Smooth muscle cell (in vitro differentiated cells): ENCODE measurements around the gene HOXD11. TPM values are rescaled to one million over a fixed set of nuclear protein-coding genes. Genes with fewer than 3 reads are reported as not detected.

Experiments
- DNase-seq: peaks from one replicate; lab custom pipeline; 2025; ENCODE audit not compliant: unreplicated experiment; lab: John Stamatoyannopoulos, UW
- H2AFZ ChIP-seq: fragments of 200-600 bp; sonication (generic); 2 replicates; pipeline ENCODE4 v1.6.0; 2016; ENCODE audit warnings: antibody characterized with exemption, low read depth, mild to moderate bottlenecking
- H3F3A ChIP-seq: fragments of 200-600 bp; sonication (generic); 2 replicates; pipeline ENCODE4 v1.6.0; 2017; ENCODE audit warnings: antibody characterized with exemption, low read depth
- H3K27ac ChIP-seq: fragments of 200-600 bp; sonication (generic); 2 replicates; pipeline ENCODE4 v1.5.1; 2016; ENCODE audit warnings: low read depth, mild to moderate bottlenecking
- H3K27me3 ChIP-seq: fragments of 200-600 bp; sonication (generic); 2 replicates; pipeline ENCODE4 v1.6.1; 2016; ENCODE audit warnings: low read depth, mild to moderate bottlenecking
- H3K36me3 ChIP-seq: fragments of 200-600 bp; sonication (generic); 2 replicates; pipeline ENCODE4 v1.5.1; 2016; ENCODE audit warnings: low read depth
- H3K4me1 ChIP-seq: fragments of 200-600 bp; sonication (generic); 2 replicates; pipeline ENCODE4 v1.5.1; 2016; ENCODE audit warnings: low read depth
- H3K4me2 ChIP-seq: fragments of 200-600 bp; sonication (generic); 2 replicates; pipeline ENCODE4 v1.6.0; 2016; ENCODE audit warnings: mild to moderate bottlenecking
- H3K4me3 ChIP-seq: fragments of 200-600 bp; sonication (generic); 2 replicates; pipeline ENCODE4 v1.5.1; 2016; ENCODE audit warnings: mild to moderate bottlenecking
- H3K79me2 ChIP-seq: fragments of 200-600 bp; sonication (generic); 2 replicates; pipeline ENCODE4 v1.6.0; 2016; ENCODE audit warnings: low read depth, mild to moderate bottlenecking
- H3K9ac ChIP-seq: fragments of 200-600 bp; sonication (generic); 2 replicates; pipeline ENCODE4 v1.6.0; 2016; ENCODE audit warnings: low read depth
- H3K9me3 ChIP-seq: fragments of 200-600 bp; sonication (generic); replicated peaks from 2 replicates; pipeline ENCODE4 v1.5.1; 2016; ENCODE audit warnings: low read depth
- H4K20me1 ChIP-seq: fragments of 200-600 bp; sonication (generic); 2 replicates; pipeline ENCODE4 v1.6.0; 2016; ENCODE audit warnings: low read depth
- CTCF ChIP-seq: fragments of 200-600 bp; sonication (generic); IDR thresholded peaks from 2 replicates; pipeline ENCODE4 v1.5.1; 2017; ENCODE audit warnings: borderline replicate concordance, mild to moderate bottlenecking, antibody characterized with exemption; ENCODE audit not compliant: insufficient read depth, poor library complexity, severe bottlenecking
- WGBS: methylation state at CpG from one replicate; pipeline ENCODE4 v1.1.7; 2016; ENCODE audit warnings: low lambda C conversion rate; 5-methylcytosine and 5-hydroxymethylcytosine counted together
- polyA plus RNA-seq: library from polyadenylated mRNA; unstranded; fragments of >200 nt; fragmentation: Nextera tagmentation; extraction: Ambion mirVana; gene quantifications from 2 replicates; pipeline ENCODE4 v1.2.1, GENCODE V29; 2016
- total RNA-seq: library from RNA; depleted of rRNA; stranded (reverse); fragments of >200 nt; gene quantifications from 2 replicates; pipeline ENCODE4 v1.2.3, GENCODE V29; 2014

The HOXD11 gene
- total and polyA plus RNA-seq, 2 experiments from 2014 or later, result 4.4 to 7.9 TPM

- Histone ChIP-seq H2AFZ (peak overlapping the region; percentile 50), H3K9me3 (no peaks in the 10 kb centered on the region), H3K79me2 (no peaks in the 10 kb centered on the region), H3K27ac (no peak overlapping the region), H4K20me1 (no peaks in the 10 kb centered on the region), H3K4me2 (peak overlapping the region; percentile 84), H3K4me3 (peak overlapping the region; percentile 37), H3K36me3 (no peaks in the 10 kb centered on the region), H3K27me3 (peaks cover 99% of the 10 kb centered on the region), H3F3A (no peaks in the 10 kb centered on the region), H3K4me1 (peaks cover 15% of the 10 kb centered on the region), H3K9ac (no peak overlapping the region)
- no peak for DNase-seq
- no peak for TF ChIP-seq CTCF
- 22% methylated on average over 38 of the region's 38 CpGs for WGBS
Observed at GRCh38 chr2:176067589-176068418, 39.3 kb upstream of the HOXD11 start.

GRCh38 chr2:176068419-176068832, 38.7 kb upstream of the HOXD11 start:
- H3K36me3 ChIP-seq, result no peaks in the 10 kb centered on the region
- H3K4me1 ChIP-seq, result peaks cover 15% of the 10 kb centered on the region
- no peaks in the 10 kb centered on the region for H3K79me2 ChIP-seq
- peaks cover 99% of the 10 kb centered on the region for H3K27me3 ChIP-seq
- no peak overlapping the region for H3K4me3 ChIP-seq
- no peaks in the 10 kb centered on the region for H4K20me1 ChIP-seq
- H3K9ac ChIP-seq, result no peak overlapping the region
- no peaks in the 10 kb centered on the region for H3K9me3 ChIP-seq
- H3F3A ChIP-seq, result no peaks in the 10 kb centered on the region
- no peak overlapping the region for H3K27ac ChIP-seq
- DNase-seq, result no peak
- no peak for TF ChIP-seq CTCF
- H2AFZ ChIP-seq, result no peak overlapping the region
- H3K4me2 ChIP-seq, result peak overlapping the region; percentile 84
- WGBS, result 11% methylated on average over 30 of the region's 30 CpGs

- WGBS, result 26% methylated on average over 58 of the region's 58 CpGs
- no peaks in the 10 kb centered on the region for H3K9me3 ChIP-seq
- no peak overlapping the region for H3K9ac ChIP-seq
- H3K4me1 ChIP-seq, result peaks cover 15% of the 10 kb centered on the region
- H3K79me2 ChIP-seq, result no peaks in the 10 kb centered on the region
- H2AFZ ChIP-seq, result no peak overlapping the region
- no peak overlapping the region for H3K27ac ChIP-seq
- H3K4me2 ChIP-seq, result no peak overlapping the region
- TF ChIP-seq CTCF, result no peak
- no peak overlapping the region for H3K4me3 ChIP-seq
- H3F3A ChIP-seq, result no peaks in the 10 kb centered on the region
- no peaks in the 10 kb centered on the region for H3K36me3 ChIP-seq
- no peak for DNase-seq
- no peaks in the 10 kb centered on the region for H4K20me1 ChIP-seq
- H3K27me3 ChIP-seq, result peaks cover 100% of the 10 kb centered on the region
Observed at GRCh38 chr2:176071330-176072291, 35.5 kb upstream of the HOXD11 start.
